Right forelimb (tissue), 1 donor: Measurements from ENCODE around the gene CTBP2.

Experiments
- DNase-seq: peaks from one replicate; pipeline ENCODE4 v3.0.0-alpha.2; 2018

The CTBP2 gene

GRCh38 chr10:125159932-125160855, at the start of gene CTBP2:
Gene CTBP2, minus strand, starts transcription at chr10:125160563.
- peak; percentile 85 for DNase-seq

GRCh38 chr10:125209591-125210355, 49.4 kb upstream of the CTBP2 start:
- DNase-seq = peak; percentile 50

GRCh38 chr10:125208854-125209565, 48.6 kb upstream of the CTBP2 start:
- DNase-seq = no peak

GRCh38 chr10:125206623-125207022, 46.3 kb upstream of the CTBP2 start:
- no peak for DNase-seq

DNA sequence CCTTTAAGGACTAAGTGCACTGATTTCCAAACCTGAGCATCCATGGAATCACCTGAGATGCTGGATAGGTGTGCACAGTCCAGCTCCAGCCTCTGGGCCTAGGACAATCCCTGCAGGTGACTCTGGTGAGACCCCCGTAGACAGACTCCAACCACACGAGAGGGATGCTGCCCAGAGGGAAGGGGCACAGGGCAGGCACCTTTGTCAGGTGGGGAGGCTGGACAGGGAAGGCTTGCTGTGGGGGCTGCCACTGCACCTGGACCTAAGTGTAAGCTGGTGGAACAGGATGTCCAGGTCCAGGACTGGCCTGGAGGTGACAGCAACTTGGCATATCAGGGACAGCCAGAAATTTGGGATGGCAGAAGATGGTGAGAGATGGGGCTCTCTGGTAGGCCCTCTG, 45.1 kb upstream of the CTBP2 start:
- no peak for DNase-seq

- DNase-seq = no peak
Observed at GRCh38 chr10:125204400-125204799, 44.0 kb upstream of the CTBP2 start.

DNA sequence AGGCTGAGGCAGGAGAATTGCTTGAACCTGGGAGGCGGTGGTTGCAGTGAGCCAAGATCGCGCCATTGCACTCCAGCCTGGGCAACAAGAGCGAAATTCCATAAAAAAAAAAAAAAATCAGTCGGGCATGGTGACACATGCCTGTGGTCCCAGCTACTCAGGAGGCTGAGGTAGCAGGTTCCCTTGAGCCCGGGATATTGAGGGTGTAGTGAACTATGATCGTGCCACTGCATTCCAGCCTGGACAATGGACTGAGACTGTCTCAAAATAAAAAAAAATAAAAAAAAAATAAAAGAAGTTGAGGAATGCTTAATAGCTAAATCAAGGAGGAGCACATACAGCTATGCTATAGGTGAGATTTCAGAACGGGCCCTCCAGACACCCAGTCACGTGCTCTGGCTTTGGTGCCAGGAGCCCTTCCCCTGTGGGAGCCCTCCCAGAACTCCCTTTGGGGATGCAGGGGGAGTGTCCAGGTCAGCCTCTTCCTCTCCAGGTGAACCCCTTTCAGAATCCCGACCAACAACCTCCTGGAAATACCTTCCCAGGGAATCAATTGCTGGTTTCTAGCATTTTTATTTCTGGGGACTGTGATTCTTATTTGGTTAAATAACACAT, 42.9 kb upstream of the CTBP2 start:
- DNase-seq = no peak

- DNase-seq = no peak
Observed at GRCh38 chr10:125201791-125202622, 41.6 kb upstream of the CTBP2 start.

- no peak for DNase-seq
Observed at GRCh38 chr10:125201108-125201524, 40.8 kb upstream of the CTBP2 start.

- no peak for DNase-seq
Observed at GRCh38 chr10:125200396-125200795, 40.0 kb upstream of the CTBP2 start.

DNA sequence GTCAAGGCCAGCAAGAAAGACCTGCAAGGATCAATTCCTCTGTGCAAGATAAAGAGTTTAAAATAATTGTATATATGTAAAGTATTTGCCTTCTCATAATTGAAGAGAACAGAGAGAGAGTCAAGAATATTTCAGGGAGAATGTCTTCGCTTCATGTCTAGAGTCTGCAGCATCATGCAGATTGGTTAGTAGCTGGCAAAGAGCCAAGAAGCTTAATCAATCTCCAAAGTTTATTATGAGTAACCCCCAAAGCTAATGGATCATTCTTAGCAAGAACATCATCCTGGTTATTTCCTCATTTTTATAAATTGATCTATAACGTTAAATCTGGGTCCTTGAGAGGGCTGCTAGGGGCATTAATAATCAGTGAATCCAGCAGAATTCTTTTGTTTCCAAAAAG, 38.9 kb upstream of the CTBP2 start:
- no peak for DNase-seq

DNA sequence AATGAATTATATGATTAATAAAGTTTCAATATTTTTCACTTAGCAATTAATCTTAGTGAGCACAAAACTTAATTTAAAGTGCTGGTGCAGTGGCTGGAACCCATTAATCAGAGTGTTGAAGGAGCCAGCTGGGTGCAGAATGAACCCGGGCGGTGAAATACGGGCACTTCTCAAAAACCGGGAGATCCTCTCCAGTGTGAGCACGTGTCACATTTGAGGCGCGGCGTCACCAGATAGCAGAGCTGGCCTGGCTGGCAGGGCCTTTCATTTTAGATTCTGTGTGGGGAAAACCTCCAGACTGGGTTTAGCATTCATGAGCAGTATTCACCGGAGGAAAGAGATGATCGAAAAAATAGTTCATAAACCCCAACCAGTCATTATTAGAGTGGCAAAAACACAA, 34.5 kb upstream of the CTBP2 start:
- no peak for DNase-seq

GRCh38 chr10:125193306-125193877, 33.0 kb upstream of the CTBP2 start:
- DNase-seq = no peak

DNA sequence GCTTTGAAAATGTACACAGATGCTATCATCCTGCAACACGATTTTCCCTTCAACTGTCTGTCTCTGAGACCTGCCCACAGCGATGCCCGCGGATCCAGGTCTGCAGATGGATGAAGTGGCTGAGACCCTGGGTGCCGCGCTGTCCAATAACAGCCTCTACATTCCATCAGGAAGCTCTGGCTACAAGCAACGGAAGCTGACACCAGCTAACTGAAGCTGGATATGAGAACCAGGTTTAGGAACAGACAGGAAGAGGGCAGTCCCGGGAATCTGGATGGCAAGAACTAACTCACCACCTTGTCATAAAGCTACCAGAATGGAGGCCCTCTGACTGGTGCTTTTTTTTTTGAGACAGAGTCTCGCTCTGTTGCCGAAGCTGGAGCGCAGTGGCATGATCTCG, 32.3 kb upstream of the CTBP2 start:
- DNase-seq = no peak

GRCh38 chr10:125192005-125192404, 31.6 kb upstream of the CTBP2 start:
- DNase-seq = no peak

DNA sequence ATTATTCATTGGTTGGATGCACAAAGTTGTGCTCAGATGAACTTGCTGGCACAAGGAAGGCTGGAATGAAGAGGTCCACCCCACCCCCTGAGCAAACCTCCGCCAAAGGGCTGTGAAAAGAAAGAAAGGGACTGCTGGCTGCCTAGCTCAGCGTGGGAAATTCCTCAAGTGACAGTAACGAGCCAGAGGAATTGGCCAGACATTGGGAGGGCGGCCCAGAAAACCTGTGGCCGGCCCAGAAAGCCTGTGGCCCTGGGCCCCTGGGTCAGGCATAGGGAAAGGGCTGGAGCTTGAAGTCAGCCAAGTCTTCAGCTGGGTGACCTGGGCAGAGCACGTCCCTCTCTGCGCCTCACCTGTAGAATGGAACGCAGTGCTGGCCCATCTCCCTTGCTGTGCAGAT, 30.6 kb upstream of the CTBP2 start:
- DNase-seq = no peak

DNA sequence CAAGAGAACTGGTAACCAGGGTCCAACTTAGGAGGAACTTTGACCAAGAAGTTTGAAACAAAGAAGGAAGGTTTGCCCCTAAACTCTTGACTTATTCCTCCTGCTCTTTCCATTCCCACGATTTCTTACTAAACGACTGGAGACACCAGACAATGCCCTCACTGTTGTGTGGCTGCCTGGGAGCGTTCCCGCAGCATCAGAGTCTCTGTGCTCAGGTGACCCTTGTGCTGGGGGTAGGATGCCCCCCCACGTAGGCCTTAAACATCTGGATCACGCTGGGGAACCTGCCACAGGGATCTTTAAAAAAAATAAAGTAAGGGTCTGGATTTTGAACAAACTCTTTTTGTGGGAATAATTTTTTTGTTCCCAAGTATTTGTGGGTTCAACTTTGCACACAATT, 30.1 kb upstream of the CTBP2 start:
- no peak for DNase-seq

DNA sequence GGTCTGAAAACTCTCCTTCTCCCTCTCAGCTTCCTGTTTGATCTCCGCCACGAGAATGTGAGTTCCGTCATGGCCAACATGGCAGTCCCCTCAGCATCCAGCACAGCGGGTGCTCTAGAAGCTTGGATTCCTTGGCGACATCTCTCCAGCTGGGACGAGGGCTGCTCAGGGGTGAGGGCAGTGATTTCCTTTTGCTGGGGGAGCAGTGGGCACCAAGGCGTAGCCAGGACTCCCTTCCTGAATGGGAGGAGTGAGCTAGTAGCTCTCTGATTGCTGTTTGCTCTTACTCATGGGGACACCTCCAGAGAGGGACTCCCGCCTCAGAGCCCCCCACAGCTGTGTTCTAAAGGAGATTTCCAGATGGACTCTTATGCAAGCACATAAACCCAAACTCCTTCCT, 28.8 kb upstream of the CTBP2 start:
- no peak for DNase-seq

GRCh38 chr10:125187238-125188194, 27.2 kb upstream of the CTBP2 start:
- no peak for DNase-seq

DNA sequence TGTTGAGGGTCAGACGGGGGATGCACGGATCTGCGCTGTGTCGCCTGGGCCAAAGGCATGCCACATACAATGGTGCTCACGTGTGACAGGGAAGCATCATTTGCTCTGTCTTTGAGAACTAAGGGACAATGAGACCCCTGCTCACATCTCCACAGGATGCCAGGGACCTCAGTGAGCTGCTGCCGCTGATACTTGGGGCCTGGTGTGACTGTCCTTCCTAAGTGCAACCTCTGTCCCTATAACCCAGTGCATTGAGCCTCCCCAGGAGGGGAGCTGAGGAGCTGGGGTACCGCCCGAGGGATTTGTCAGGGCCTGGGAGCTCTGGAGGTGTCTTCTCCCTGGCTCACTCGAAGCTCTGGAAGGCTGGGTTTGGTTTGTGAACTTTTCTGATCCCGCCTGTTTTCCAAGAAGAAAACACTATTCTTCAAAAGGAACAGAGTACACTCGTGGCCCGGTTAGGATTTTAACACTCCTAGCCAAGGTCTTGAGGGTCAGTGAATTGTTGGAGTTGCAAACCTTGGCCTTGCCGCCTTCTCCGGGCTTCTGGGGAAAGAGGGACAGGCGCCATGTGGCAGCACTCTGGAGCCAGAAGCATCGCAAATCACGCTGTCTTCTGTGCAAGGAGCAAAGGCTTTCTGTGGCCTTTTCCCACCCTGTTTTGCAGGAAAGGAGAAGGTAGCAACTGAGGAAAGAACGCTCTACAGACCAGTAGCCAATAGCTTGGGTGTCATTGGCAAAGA, 26.2 kb upstream of the CTBP2 start:
- no peak for DNase-seq
